Medulla oblongata (tissue), 1 donor: ENCODE measurements around the gene TTC6.

ENCODE experiments used
- DNase-seq: peaks from one replicate; pipeline ENCODE4 v3.0.0-alpha.2; 2015; ENCODE audit errors: extremely low spot score

The TTC6 gene

DNA sequence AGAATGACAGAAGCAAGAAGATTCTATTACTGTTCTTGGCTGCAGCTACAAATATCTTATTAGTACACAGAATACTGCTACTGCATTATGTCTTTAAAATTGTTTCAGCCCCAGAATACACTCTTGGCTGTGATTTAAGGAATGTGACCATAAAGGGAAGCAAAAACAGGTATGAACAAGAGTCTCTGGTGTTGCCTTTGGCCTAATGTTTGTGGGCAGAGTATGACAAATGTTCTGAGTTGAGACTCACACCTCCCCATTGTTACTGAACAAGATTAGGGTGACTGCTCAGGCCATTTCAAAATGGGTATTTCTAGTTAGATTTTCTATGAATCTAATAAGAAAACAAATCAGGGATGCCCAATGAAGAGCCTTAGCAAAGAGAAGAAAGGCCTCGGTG, 28.5 kb downstream of the TTC6 start:
- no peak for DNase-seq

DNA sequence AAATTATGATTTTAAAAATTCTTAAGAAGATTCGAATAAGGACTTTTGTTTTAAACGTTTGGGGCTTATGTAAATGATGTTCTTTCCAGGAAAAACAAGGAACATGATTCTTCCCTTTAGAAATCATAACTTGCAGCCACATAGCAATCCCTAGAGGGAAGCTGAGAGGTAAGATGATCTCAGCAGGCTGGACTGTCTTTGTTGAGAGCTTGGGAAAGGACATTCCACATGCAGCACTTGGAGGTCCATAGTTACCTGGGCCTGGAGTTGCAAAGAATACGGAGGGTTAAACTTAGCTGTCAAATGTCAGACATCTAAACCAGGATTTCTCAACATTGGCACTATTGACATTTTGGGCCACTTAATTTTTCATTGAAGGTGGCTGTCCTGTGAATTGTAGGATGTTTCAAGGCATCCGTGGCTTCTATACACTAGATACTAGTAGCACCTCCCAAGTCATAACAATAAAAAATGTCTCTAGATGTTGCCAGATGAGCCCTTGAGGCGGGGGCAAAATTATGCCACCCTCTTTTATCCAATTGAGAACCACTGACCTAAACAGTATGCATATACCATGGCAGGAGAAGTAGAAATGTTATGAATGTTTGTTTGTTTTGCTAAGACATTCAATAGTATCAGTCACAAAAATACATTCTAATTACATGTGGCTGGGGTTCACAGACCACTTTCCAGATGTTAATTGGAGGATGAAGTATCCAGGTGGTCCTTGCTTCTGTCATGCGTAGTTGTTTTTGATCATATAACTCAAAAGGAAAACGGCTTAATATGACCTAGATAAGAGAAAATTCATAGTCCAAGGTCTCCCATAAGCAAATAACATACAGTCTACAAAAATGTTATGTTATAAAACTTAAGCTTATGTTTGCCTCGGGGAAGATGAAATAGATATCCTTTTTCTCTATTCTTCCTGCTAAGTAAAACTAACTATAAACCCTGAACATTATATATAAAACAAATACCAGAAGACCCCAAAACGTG, 30.5 kb downstream of the TTC6 start:
- DNase-seq: no peak

DNA sequence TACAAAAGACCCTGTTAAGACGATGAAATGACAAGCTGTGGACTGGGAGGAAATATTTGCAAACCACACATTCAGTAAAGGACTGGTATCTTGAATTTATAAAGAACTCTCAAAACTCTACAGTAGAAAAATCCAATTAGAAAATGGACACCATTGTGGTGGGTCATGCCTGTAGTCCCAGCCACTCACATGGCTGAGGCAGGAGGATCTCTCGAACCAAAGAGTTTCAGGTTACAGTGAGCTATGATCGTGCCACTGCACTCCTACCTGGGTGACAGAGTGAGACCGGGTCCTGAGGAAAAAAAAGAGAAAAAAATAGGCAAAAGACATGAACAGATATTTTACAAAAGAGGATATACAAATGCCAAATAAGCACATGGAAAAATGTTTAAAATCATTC, 41.9 kb downstream of the TTC6 start:
- DNase-seq: no peak

DNA sequence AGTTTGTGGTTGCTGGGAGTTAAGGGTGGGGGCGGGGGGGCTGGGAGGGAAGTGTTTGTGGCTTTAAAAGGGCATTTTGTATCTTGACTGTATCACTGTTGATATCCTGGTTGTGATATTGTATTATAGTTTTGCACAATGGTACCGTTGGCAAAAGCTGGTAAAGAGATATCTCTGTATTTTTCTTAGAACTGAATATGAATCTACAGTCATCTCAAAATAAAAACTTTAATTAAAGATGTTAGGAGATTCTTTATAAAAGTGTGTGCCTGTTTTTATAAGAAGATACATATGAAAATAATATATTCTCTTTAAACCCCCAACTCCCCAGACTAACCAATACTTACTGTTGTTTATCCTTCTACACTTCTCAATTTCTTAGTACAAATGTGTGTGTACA, 43.2 kb downstream of the TTC6 start:
- DNase-seq: no peak

DNA sequence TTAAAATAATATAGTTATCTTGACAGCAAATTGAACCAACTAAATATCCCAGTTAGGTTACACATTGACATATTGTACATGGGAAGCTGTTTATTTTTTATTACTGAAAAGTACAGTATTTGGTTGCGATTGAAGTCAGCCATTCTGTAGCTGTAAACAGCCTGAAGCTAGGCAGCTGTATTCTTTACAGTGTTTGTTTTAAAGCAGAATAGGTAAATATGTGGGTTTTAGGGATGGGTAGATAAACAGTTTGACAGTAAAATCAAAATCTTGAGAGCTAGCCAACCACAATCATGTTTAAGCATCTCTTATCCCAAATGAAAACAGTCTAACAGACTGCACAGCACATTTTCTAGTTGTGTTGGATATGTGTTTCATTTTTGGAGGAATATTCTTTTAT, 45.7 kb downstream of the TTC6 start:
- DNase-seq: no peak

DNA sequence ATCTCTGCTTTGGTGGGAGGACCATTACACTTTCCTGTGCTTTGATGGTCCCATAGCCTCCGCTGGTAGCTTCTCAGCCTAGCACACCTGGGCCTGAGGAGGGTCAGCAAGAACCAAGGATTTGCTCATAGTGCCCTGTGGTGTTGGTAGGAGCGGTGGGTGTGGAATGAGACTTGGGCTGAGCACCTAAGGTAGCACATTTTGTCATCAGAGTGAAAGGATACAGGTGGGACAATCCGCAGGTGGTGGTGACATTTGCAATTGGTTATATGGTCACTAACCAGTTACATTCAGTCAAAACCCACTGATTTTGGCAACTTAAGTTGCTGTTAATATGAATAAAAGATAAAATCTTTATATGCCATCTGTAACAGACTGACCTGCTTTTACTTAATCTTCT, 46.7 kb downstream of the TTC6 start:
- DNase-seq: no peak

DNA sequence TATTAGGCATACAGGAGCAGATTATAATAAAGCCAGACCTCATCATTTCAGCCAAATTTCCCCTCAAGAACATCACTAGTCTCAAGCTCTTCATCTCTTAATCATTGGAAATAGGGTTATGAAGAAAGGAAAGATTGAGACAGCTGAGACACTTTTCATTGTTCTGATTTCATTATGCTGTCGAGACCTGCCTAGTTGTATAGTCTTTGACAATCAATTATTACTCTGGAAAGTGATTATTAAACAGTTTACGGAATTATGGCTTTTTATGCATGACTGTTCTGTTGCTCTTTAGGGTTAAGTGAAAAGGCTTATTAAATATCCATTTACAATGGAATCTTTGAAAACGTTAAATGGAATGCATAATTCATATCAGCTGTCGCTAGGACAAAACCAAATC, 48.3 kb downstream of the TTC6 start:
- no peak for DNase-seq
